K562 (cell line): ENCODE results near the gene ARHGAP25. TPM values are rescaled to one million over a fixed set of nuclear protein-coding genes. Genes with fewer than 3 reads are reported as not detected.

Experiments used
- ATAC-seq: fragments of 200-7000 bp; cut with Tn5 transposase; 3 replicates; pipeline ENCODE4 v1.9.1; 2020; ENCODE audit warnings: moderate library complexity
- BruUV-seq: library from RNA; stranded (reverse); fragments of 400-500 nt; replicated peaks from 2 replicates; lab custom pipeline; 2021; lab: Mats Ljungman, UMichigan
- CTCF ChIA-PET: fragments of 300-600 bp; formaldehyde crosslinking; extraction: SDS; loops from one replicate; lab custom pipeline; 2021; ENCODE audit warnings: low intra/inter-chr PET ratio; lab: Yijun Ruan, JAX
- POLR2A ChIA-PET: fragments of 300-600, 350-650 bp; sonication (Branson Sonifier 250); formaldehyde crosslinking; extraction: SDS; loops from one replicate; lab custom pipeline; 2021; ENCODE audit warnings: antibody characterized with exemption, inconsistent platforms; lab: Yijun Ruan, JAX
- DNase-seq, 4 experiments: peaks; one replicate each; pipeline versions ENCODE4 v3.0.0 to v3.0.0-alpha.2; 2011 to 2018; ENCODE audit warnings: low spot score in 3 of 4, mixed read lengths in 3 of 4; ENCODE audit errors: extremely low read depth in 1 of 4
- FAIRE-seq: peaks from 2 replicates; lab custom pipeline; 2011; peaks lifted over from hg19 to GRCh38; lab: Jason Lieb, UNC
- H2AFZ ChIP-seq: 2 replicates; pipeline ENCODE4 v1.6.0; 2011; ENCODE audit warnings: low read depth, low read length, control low read depth, inconsistent platforms
- H3K27ac ChIP-seq: fragments of 200-600 bp; 3 replicates; pipeline ENCODE4 v1.8.0; 2011; ENCODE audit warnings: low read depth, mild to moderate bottlenecking, control low read depth, inconsistent platforms, low read length, moderate library complexity, mixed read lengths; ENCODE audit errors: extremely low read depth
- H3K27me3 ChIP-seq, 2 experiments: fragments of 300-600 bp in 1 of 2; 2 replicates in 1 of 2; 3 replicates in 1 of 2; pipeline versions ENCODE4 v1.6.0 to v1.8.0; 2011; ENCODE audit warnings: inconsistent platforms in 2 of 2, low read length in 2 of 2, mild to moderate bottlenecking in 1 of 2, mixed read lengths in 1 of 2, moderate library complexity in 1 of 2; ENCODE audit not compliant: control insufficient read depth in 2 of 2, insufficient read depth in 2 of 2
- H3K36me3 ChIP-seq: fragments of 300-600 bp; 3 replicates; pipeline ENCODE4 v1.8.0; 2011; ENCODE audit warnings: mild to moderate bottlenecking, low read length, inconsistent platforms; ENCODE audit not compliant: control insufficient read depth, insufficient read depth
- H3K4me1 ChIP-seq, 2 experiments: fragments of 200-600 bp in 1 of 2; replicated peaks in 1 of 2; 2 replicates in 1 of 2; 3 replicates in 1 of 2; pipeline versions ENCODE4 v1.5.1 to v1.8.0; 2011; ENCODE audit warnings: inconsistent platforms in 2 of 2, low read length in 2 of 2, mild to moderate bottlenecking in 1 of 2, mixed read lengths in 1 of 2, moderate library complexity in 1 of 2; ENCODE audit not compliant: control insufficient read depth in 2 of 2, insufficient read depth in 2 of 2
- H3K4me2 ChIP-seq: 2 replicates; pipeline ENCODE4 v1.6.1; 2011; ENCODE audit warnings: low read length, control low read depth, inconsistent platforms, mixed read lengths; ENCODE audit not compliant: insufficient read depth
- H3K4me3 ChIP-seq: fragments of 200-600 bp; sonication (generic), shearing (Covaris generic); 2 replicates; pipeline ENCODE4 v1.5.1; 2016; ENCODE audit warnings: control low read depth, inconsistent platforms
- H3K79me2 ChIP-seq: fragments of 200-600 bp; 3 replicates; pipeline ENCODE4 v1.8.0; 2011; ENCODE audit warnings: low read length, inconsistent platforms; ENCODE audit not compliant: control insufficient read depth, insufficient read depth
- H3K9ac ChIP-seq, 2 experiments: 2 replicates each; pipeline versions ENCODE4 v1.6.0 to v1.6.1; 2011; ENCODE audit warnings: low read depth in 2 of 2, low read length in 2 of 2, control low read depth in 1 of 2, inconsistent platforms in 1 of 2, mild to moderate bottlenecking in 1 of 2, mixed read lengths in 1 of 2; ENCODE audit not compliant: insufficient read depth in 1 of 2
- H3K9me1 ChIP-seq: one replicate; pipeline ENCODE4 v1.6.0; 2011; ENCODE audit warnings: inconsistent platforms, mild to moderate bottlenecking, low read length, moderate library complexity; ENCODE audit not compliant: control insufficient read depth, insufficient read depth
- H3K9me3 ChIP-seq: replicated peaks from 2 replicates; pipeline ENCODE4 v1.5.1; 2011; ENCODE audit warnings: low read depth, low read length, inconsistent platforms; ENCODE audit not compliant: control insufficient read depth, insufficient read depth
- H4K20me1 ChIP-seq: replicated peaks from 2 replicates; pipeline ENCODE4 v1.6.1; 2011; ENCODE audit warnings: low read length, inconsistent platforms, mixed read lengths; ENCODE audit not compliant: control insufficient read depth, insufficient read depth
- DACH1 ChIP-seq: fragments of 450-650 bp; IDR thresholded peaks from 2 replicates; pipeline ENCODE4 v1.6.1; 2018; ENCODE audit not compliant: partially characterized antibody
- FUS ChIP-seq: fragments of 200-400 bp; formaldehyde crosslinking; optimal IDR thresholded peaks from 2 replicates; pipeline ENCODE3; 2017; ENCODE audit warnings: low read depth, low read length
- HSF4 ChIP-seq: fragments of 250-450 bp; sonication (Bioruptor Pico); IDR thresholded peaks from 2 replicates; pipeline ENCODE4 v2.1.2; 2022; ENCODE audit warnings: mild to moderate bottlenecking, moderate library complexity, borderline replicate concordance
- PTTG1 ChIP-seq: fragments of 450-650 bp; IDR thresholded peaks from 2 replicates; pipeline ENCODE4 v1.6.1; 2016; ENCODE audit warnings: low read depth, mild to moderate bottlenecking, missing genetic modification characterization, missing compliant biosample characterization
- THRAP3 ChIP-seq: fragments of 450-650 bp; IDR thresholded peaks from 2 replicates; pipeline ENCODE4 v1.6.1; 2016; ENCODE audit warnings: mild to moderate bottlenecking, inconsistent platforms, borderline replicate concordance
- ZNF197 ChIP-seq: fragments of 200-800 bp; sonication (Bioruptor generic); IDR thresholded peaks from 2 replicates; pipeline ENCODE4 v1.6.1; 2016; ENCODE audit warnings: low read depth, missing genetic modification characterization, missing compliant biosample characterization
- ZNF41 ChIP-seq: fragments of 250-450 bp; sonication (Bioruptor Pico); conservative IDR thresholded peaks from 2 replicates; pipeline ENCODE4 v1.4.0; 2020; ENCODE audit warnings: mild to moderate bottlenecking
- WGBS: fragments of 100-300 bp; shearing (Covaris generic); methylation state at CpG from one replicate; pipeline ENCODE4 v1.1.6; 2016; ENCODE audit warnings: low coverage, mixed read lengths; ENCODE audit not compliant: insufficient coverage; ENCODE audit errors: missing lambda C conversion rate; 5-methylcytosine and 5-hydroxymethylcytosine counted together
- in situ Hi-C: fragments of 300-500 bp; cut with MboI; formaldehyde crosslinking; loops from 4 replicates; pipeline ENCODE4 v1.15.0; 2018; ENCODE audit warnings: inconsistent platforms, mixed read lengths
- intact Hi-C: fragments of 100-400 bp; cut with micrococcal nuclease; formaldehyde crosslinking; loops from 2 replicates; pipeline ENCODE4 v1.14.2; 2022
- polyA plus RNA-seq, 8 experiments: library from polyadenylated mRNA; depleted of rRNA in 4 of 8; stranded (reverse) in 5 of 8; unstranded in 3 of 8; fragments of >200 nt; fragmentation: Nextera tagmentation in 2 of 8; fragmentation: Illumina TruSeq in 1 of 8; extraction: Ambion mirVana in 2 of 8; extraction: Trizol in 1 of 8; gene quantifications; 2 replicates each; pipeline versions ENCODE4 v1.2.1 to v1.2.3, GENCODE V29; 2011 to 2014; ENCODE audit warnings: inconsistent platforms in 1 of 8, missing spikeins in 1 of 8
- total RNA-seq, 7 experiments: library from RNA; depleted of rRNA in 6 of 7; stranded (reverse); fragments of >200 nt in 6 of 7; fragmentation: Illumina TruSeq in 2 of 7; extraction: Trizol in 2 of 7; gene quantifications; 2 replicates each; pipeline versions ENCODE4 v1.2.1 to v1.2.3, GENCODE V29; 2011 to 2021; ENCODE audit warnings: low replicate concordance in 1 of 7
- TF ChIP-seq, protein P1 (sequence below), 3 experiments: fragments of 200-800 bp in 1 of 3; sonication (Bioruptor generic) in 1 of 3; sonication (generic) in 1 of 3; formaldehyde crosslinking in 1 of 3; IDR thresholded peaks; 2 replicates each; pipeline versions ENCODE4 v1.6.1 to v1.8.0; 2016 to 2022; ENCODE audit warnings: mild to moderate bottlenecking in 2 of 3, missing compliant biosample characterization in 2 of 3, missing genetic modification characterization in 2 of 3, missing genetic modification reagents in 1 of 3
- TF ChIP-seq, protein P2 (sequence below): fragments of 250-450 bp; sonication (Bioruptor Pico); IDR thresholded peaks from 2 replicates; pipeline ENCODE4 v1.8.0; 2022; ENCODE audit warnings: inconsistent platforms

The ARHGAP25 gene
- total and polyA plus RNA-seq, 9 of the 15 experiments (the other 6 are each of a cell fraction or from before 2014, with no cell fraction given) = 4.9 to 14.8 (median 10.7) TPM

DNA sequence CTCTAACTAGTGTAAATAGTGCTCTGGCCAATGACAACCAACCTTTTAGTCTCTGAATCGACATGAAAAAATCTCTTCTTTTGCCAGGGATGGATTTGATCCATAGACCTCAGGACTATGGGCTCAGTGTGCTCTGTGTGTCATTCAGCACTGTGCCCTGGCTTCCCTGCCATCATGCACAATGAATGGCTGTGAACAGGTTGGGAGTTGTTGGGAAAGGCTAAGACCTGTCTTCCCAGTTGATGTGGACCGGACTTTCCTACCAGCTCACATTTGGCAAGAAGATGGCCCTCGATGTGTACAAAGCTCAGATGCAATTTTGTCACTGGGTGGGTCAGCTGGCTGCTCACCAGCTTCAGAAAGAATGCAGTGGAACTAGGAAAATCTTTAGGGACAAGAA lies 26.0 kb upstream of the ARHGAP25 start:
- no TSS peak for BruUV-seq
- intact Hi-C loops = loop anchor here (1.0 to 5.0 kb wide), 3 partner anchors 62 to 219 kb away; no protein-coding TSS in a partner anchor
- H3K4me2 ChIP-seq = no peak overlapping the region
- no peaks in the 10 kb centered on the region for H3K36me3 ChIP-seq
- H3K4me3 ChIP-seq = no peak overlapping the region
- TF ChIP-seq PTTG1 (no peak), ZNF197 (no peak), ZNF41 (no peak), HSF4 (CRISPR knock-in tag) (no peak), THRAP3 (no peak), FUS (no peak), DACH1 (no peak)
- TF ChIP-seq, protein P1, sequence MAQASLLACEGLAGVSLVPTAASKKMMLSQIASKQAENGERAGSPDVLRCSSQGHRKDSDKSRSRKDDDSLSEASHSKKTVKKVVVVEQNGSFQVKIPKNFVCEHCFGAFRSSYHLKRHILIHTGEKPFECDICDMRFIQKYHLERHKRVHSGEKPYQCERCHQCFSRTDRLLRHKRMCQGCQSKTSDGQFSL (CRISPR knock-in tag; IDR thresholded peaks at IDR 0.05) = no peak
- TF ChIP-seq, protein P1 (tag; IDR thresholded peaks at IDR 0.05) = no peak
- TF ChIP-seq, protein P2, sequence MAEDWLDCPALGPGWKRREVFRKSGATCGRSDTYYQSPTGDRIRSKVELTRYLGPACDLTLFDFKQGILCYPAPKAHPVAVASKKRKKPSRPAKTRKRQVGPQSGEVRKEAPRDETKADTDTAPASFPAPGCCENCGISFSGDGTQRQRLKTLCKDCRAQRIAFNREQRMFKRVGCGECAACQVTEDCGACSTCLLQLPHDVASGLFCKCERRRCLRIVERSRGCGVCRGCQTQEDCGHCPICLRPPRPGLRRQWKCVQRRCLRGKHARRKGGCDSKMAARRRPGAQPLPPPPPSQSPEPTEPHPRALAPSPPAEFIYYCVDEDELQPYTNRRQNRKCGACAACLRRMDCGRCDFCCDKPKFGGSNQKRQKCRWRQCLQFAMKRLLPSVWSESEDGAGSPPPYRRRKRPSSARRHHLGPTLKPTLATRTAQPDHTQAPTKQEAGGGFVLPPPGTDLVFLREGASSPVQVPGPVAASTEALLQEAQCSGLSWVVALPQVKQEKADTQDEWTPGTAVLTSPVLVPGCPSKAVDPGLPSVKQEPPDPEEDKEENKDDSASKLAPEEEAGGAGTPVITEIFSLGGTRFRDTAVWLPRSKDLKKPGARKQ (CRISPR knock-in tag) = no peak
- TF ChIP-seq, all 486 proteins: peak for 0
- no peak overlapping the region for H2AFZ ChIP-seq
- no peaks in the 10 kb centered on the region; a peak in 1 of 5 replicates for H3K27me3 ChIP-seq
- no peaks in the 10 kb centered on the region for H3K79me2 ChIP-seq
- ChIA-PET CTCF (interaction anchor here (0.9 to 2.8 kb wide), 3 partner anchors 41 to 246 kb away, joined by 3 to 22 read pairs (median 3); no protein-coding TSS in a partner anchor), POLR2A (interaction anchor here (0.7 to 1.1 kb wide), 5 partner anchors 10 to 141 kb away, joined by 3 to 4 read pairs (median 3); no protein-coding TSS in a partner anchor)
- no peaks in the 10 kb centered on the region; a peak in 1 of 5 replicates for H3K4me1 ChIP-seq
- DNase-seq (no peak), ATAC-seq (no peak), FAIRE-seq (no peak)
- no peaks in the 10 kb centered on the region for H3K9me3 ChIP-seq
- 16% methylated on average over 3 of the region's 3 CpGs for WGBS
- H4K20me1 ChIP-seq = no peaks in the 10 kb centered on the region
- no peak overlapping the region for H3K9ac ChIP-seq
- H3K27ac ChIP-seq = no peak overlapping the region
- in situ Hi-C loops = loop anchor here (10.0 kb wide), 1 partner anchor 224 kb away; no protein-coding TSS in a partner anchor
- no peaks in the 10 kb centered on the region for H3K9me1 ChIP-seq
